Lower leg skin (tissue), 3 donors: ENCODE data around the gene IL33.

Experiments used
- CTCF ChIP-seq, 3 donors: fragments of 450-650 bp; IDR thresholded peaks; one replicate each; pipeline ENCODE4 v1.5.1; 2016; ENCODE audit warnings: antibody characterized with exemption in 3 of 3, mild to moderate bottlenecking in 3 of 3, moderate library complexity in 2 of 3
- POLR2A ChIP-seq, 2 donors: fragments of 450-650 bp; IDR thresholded peaks; one replicate each; pipeline ENCODE4 v1.6.1; 2016 to 2017; ENCODE audit warnings: antibody characterized with exemption in 2 of 2, mild to moderate bottlenecking in 1 of 2, moderate library complexity in 1 of 2

- TF ChIP-seq CTCF (IDR thresholded peaks at IDR 0.05) = no peak
- no peak for TF ChIP-seq POLR2A (IDR thresholded peaks at IDR 0.05)
Measured at GRCh38 chr9:6183227-6183551, 32.4 kb upstream of the IL33 start.
